ENCODE measurements around the gene KIAA1217.
"Not testable (repeated sequence)": the region's sequence is repeated elsewhere in the genome, so short reads cannot be mapped to it uniquely, and the experiment has no call there.

Gene KIAA1217

DNA sequence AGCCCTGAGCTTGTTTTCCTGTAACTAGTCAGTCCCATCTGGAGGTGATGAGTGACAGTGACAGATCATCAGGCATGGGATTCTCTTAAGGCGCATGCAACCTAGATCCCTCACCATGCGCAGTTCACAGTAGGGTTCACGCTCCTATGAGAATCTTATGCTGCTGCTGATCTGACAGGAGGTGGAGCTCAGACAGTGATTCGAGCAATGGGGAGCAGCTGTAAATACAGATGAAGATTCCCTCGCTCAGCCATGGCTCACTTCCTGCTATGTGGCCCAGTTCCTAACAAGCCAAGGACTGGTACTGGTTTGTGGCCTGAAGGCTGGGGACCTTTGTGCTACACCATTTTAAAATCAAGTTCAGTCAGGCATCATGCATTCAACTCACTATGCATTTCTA, 221.7 kb downstream of the KIAA1217 start:
- no peak for TF ChIP-seq GATA1 (IDR thresholded peaks at IDR 0.05; ENCODE audit: low read depth, low read length)
- no peak for DNase-seq

DNA sequence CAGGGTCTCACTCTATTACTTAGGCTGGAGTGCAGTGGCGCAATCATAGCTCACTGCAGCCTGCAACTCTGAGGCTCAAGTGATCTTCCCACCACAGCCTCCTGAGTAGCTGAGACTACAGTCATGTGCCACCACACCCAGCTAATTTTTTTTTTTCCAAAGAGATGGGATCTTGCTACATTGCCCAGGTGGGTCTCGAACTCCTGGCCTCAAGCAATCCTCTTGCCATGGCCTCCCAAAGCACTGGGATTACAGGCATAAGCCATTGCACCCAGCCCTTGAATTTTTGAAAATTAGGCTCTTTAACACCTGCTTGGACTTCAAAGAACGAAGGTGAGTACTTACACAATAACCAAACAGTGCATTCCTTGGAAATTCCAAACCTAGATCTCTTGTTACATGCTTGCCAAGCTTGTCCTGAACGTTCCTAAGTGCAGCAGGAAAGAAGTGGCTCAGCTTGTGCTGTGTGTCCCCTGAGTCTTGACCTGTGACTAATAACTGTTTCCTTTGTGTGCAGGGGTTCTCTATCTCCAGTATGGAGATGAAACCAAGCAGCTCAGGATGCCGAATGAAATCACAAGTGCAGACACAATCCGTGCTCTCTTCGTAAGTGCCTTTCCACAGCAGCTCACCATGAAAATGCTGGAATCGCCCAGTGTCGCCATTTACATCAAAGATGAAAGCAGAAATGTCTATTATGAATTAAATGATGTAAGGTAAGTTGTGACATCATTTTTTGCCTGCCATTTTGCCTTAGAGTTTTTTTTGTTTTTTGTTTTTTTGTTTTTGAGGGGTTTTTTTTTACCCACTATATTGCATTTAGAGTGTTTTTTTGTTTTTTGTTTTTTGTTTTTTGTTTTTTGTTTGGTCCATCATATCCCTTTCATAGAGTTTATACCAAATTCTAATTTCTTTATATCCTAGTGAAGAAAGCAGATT, 223.8 kb downstream of the KIAA1217 start:
- no peak for TF ChIP-seq GATA1 (IDR thresholded peaks at IDR 0.05; ENCODE audit: low read depth, low read length)
- no peak for TF ChIP-seq POLR2A (IDR thresholded peaks at IDR 0.05; ENCODE audit: low read length)
- no peak for DNase-seq

DNA sequence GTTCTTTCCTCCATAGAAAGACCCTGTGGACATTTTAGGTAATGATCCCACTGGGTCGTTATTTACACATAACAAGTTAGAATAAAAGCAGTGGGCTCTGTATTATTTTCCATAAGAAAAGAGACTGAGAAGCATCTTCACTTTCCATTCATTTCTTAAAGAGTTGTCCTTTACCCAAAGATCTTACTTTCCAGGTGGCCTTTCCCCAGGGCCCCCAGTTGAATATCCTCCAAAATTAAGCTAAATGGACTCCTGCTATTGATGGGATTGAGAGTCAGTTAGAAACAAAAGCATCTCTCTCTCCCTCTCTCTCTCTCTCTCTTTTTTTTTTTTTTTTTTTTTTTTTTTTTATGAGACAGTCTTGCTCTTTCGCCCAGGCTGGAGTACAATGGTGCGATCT, 224.8 kb downstream of the KIAA1217 start:
- no peak for DNase-seq
- TF ChIP-seq POLR2A (IDR thresholded peaks at IDR 0.05; ENCODE audit: low read length): no peak
- no peak for TF ChIP-seq GATA1 (IDR thresholded peaks at IDR 0.05; ENCODE audit: low read depth, low read length)

DNA sequence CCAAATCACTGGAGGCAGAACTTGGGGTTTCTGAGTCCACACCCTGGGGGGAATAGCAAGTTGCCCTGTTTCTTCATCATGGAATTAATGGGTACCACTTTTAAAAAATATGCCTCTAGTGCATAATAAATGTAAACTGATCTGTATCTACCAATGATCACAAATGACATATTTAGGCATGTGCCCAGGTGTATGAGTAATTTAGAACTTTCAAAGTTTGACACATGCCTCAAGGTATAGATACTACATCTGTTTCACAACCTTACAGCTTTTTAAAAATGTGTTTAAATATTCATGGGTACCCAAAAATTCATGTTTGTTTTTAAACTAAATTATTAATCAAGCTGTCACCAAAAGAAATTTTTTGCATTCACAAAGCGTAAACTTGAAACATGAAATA, 226.0 kb downstream of the KIAA1217 start:
- no peak for DNase-seq
- no peak for TF ChIP-seq GATA1 (IDR thresholded peaks at IDR 0.05; ENCODE audit: low read depth, low read length)
- no peak for TF ChIP-seq POLR2A (IDR thresholded peaks at IDR 0.05; ENCODE audit: low read length)

DNA sequence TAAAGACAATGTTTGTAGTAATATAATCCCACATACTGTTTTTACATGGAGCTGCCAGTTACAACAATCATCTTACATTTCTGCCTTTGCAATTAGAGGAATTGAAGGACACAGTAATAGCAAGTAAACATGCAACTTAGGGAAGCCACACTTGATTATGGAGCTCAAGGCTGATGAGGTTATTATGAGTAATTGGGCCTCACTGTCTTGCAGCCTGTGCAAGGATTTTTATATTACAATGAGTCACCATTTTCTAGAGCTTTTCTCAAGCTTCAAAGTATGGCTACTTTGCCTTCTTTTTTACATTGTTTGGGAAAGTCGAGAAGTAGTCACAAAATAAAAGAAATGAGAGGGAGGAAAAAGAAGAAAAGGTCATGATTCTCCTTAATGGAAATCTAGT, 226.4 kb downstream of the KIAA1217 start:
- DNase-seq: no peak
- TF ChIP-seq POLR2A (IDR thresholded peaks at IDR 0.05; ENCODE audit: low read length) (no peak), GATA1 (IDR thresholded peaks at IDR 0.05; ENCODE audit: low read depth, low read length) (no peak)

DNA sequence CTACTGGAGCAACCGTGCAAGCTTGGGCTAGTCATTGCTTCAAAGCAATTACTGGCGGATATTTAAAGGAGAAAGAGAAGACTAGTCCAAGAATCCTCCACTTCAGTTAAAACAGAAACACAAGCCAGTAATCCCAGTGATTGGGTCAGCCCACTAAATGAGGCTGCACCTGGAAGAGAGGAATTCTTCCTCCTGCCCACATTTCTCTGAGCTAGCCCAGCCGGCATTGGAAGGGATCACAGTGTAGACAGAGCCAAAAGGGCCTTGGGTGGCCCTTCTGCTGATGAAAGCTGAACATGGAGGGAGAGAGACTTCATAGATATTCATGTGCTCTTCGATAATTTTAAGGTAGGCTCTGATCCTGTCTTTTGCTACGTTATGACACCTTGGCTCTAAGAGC, 228.4 kb downstream of the KIAA1217 start:
- no peak for TF ChIP-seq GATA1 (IDR thresholded peaks at IDR 0.05; ENCODE audit: low read depth, low read length)
- TF ChIP-seq POLR2A (IDR thresholded peaks at IDR 0.05; ENCODE audit: low read length): no peak
- DNase-seq: no peak

DNA sequence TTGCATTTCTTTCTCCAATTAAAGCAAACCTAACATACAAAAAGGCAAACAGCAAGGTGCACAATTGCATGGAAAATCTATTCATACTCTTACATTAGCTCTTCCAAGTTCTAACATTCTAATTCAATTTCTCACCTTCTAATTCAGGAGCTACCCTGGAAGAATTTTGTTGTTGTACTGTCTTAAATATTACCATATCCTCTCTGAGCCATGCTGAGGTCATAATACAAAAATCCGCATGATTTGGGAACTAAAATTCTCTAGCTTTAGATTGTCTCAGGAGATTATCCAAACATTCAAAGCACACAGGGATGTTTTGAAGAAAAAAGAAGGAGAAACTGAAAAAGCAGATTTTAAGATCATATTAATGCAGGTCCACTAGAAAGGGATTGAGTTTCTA, 229.9 kb downstream of the KIAA1217 start:
- no peak for DNase-seq
- no peak for TF ChIP-seq GATA1 (IDR thresholded peaks at IDR 0.05; ENCODE audit: low read depth, low read length)
- TF ChIP-seq POLR2A (IDR thresholded peaks at IDR 0.05; ENCODE audit: low read length): no peak

DNA sequence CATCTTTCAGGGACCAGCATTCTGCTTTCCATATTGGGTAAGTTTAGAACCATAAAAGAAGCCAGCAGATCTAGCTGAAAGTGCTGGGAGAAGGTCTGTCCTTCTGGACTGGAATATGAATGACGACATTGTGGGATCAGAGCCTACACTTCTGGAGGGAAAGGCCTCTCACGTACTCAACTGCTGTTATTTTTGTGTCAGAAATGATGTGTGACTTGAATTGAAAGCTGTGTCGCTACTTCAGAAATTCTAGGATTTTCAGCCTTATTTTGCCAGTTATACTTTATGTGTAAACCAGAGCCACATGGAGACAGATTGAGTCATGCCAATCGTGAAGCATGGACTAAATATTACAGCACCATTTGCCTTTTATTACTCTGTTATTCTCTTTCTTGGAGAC, 231.0 kb downstream of the KIAA1217 start:
- no peak for DNase-seq
- no peak for TF ChIP-seq POLR2A (IDR thresholded peaks at IDR 0.05; ENCODE audit: low read length)
- no peak for TF ChIP-seq GATA1 (IDR thresholded peaks at IDR 0.05; ENCODE audit: low read depth, low read length)

DNA sequence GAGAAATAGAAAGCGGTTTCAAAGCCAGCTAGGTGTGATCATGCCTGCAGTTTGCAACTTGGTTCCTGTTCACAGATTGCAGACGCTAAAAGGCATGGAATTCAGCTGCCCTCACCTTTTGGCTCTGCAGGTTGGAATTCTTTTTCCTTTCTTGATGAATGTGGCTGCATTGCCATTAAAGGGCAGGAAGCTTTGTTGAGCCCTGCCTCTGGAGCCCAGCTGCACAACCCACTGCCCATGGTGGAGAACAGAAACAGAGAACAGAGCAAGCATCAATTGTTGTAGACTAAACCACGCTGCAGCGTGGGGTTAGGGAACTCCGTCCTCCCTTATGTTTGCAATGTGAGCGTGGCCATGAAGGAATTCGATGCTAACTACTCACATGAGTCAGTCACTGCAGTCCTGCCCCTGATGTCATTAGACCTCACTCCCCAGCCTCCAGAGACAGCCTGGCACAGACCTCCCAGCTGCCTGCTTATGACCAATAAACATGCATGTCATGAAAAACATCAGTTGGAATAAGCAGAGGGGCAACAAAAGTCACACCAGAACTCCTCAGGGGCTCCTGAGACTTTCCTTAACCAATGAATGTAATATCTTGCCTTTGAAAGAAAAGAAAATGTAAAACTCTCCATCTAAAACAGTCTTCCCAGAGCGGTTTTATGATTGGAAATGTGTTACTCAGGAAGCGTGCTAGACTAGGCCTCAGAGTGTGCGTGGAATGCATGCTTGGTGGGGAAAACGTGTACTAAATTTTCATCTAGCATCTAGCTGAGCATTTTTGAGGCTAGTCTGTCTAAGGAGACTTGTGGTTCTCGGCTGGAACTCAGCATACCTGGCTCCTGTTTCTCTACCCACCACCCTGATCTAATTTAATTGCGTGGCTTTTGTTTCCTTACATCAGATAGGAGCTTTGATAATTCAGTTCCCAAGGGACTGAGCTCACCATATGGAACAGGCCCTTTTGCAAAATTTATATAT, 232.2 kb downstream of the KIAA1217 start:
- DNase-seq: no peak

DNA sequence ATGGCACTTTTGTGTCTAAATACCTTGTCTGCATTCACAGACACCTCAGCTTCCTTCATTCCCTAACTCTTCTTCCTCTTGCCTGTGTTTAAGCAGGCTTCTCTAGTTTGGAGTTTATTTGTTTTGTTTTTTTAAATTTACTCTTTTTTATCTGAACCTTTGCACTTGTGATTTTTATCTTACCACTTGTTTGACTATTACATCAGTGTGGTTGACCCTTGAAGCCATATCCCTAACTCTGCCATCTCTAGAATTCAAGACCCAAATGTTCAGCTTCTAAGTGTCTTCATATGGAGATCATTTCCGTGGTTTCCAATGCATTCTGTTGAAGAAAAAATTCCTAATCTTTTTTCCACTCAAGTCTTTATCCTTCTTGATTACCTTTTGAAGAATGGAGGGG, 233.3 kb downstream of the KIAA1217 start:
- TF ChIP-seq GATA1 (IDR thresholded peaks at IDR 0.05; ENCODE audit: low read depth, low read length) (no peak), POLR2A (IDR thresholded peaks at IDR 0.05; ENCODE audit: low read length) (no peak)

More for the DNA sequence above, 232.2 kb downstream of the KIAA1217 start:
- TF ChIP-seq POLR2A (IDR thresholded peaks at IDR 0.05; ENCODE audit: low read length) (no peak), GATA1 (IDR thresholded peaks at IDR 0.05; ENCODE audit: low read depth, low read length) (no peak)

DNA sequence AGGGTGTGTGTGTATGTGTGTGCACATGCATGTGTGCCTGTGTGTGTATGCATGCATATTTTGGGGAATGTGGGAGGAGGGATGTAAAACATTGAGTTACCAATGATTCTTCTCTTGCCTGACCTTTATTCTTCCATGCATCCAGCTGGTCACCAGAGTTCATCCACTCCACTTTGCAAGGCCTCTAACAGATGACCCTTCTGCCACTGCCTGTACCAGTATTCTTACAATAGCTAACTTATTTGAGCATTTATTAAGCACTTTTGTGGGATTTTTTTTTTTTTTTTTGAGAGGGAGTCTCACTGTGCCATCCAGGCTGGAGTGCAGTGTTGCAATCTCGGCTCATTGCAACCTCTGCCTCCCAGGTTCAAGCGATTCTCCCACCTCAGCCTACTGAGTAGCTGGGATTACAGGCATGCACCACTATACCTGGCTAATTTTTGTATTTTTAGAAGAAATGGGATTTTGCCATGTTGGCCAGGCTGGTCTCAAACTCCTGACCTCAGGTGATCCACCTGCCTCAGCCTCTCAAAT, 233.8 kb downstream of the KIAA1217 start:
- not testable (repeated sequence) for DNase-seq

More for the DNA sequence above, 233.3 kb downstream of the KIAA1217 start:
- DNase-seq: no peak

DNA sequence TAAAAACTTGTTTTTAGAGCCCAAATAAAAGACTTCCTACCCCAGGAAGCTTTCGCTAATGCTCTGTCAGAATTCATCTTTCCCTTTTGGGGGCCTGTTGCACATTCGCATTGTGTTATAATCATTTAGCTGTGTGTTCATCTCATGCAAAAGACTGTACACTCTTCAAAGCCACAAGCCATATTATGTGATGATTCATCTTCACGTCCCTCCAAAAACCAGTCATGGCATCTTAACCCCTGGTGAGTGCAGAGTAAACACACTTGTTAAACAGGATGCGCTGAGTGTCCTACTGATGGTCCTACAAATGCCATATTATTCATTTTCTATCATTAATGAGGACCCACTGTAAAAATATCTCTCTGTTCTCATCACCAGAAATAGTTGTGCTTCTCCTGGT, 235.4 kb downstream of the KIAA1217 start:
- TF ChIP-seq POLR2A (IDR thresholded peaks at IDR 0.05; ENCODE audit: low read length) (no peak), GATA1 (IDR thresholded peaks at IDR 0.05; ENCODE audit: low read depth, low read length) (no peak)
- DNase-seq: no peak

DNA sequence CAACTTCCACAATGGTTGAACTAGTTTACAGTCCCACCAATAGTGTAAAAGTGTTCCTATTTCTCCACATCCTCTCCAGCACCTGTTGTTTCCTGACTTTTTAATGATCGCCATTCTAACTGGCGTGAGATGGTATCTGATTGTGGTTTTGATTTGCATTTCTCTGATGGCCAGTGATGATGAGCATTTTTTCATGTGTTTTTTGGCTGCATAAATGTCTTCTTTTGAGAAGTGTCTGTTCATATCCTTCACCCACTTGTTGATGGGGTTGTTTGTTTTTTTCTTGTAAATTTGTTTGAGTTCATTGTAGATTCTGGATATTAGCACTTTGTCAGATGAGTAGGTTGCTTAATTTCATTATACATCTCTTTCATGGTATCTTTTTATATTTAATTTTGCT, 237.0 kb downstream of the KIAA1217 start:
- not testable (repeated sequence) for DNase-seq

DNA sequence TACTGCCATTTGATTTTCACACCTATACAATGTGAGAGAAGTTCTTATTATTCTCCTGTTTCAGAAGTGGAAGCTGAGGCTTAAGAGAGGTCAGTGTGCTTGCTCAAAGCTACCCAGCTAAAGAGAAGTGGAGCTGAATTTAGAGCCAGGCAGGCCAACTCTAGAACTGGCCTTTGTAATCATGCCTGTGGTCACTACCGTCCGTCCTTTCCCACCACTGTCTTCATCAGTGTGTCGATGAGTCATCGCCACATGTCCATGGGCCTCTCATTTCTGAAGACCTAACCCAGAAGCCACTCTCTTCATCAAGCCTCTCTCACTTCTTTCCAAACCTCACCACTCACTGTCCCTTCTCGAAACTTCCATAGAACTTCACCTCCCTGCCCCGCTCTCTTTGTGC, 237.8 kb downstream of the KIAA1217 start:
- TF ChIP-seq POLR2A (IDR thresholded peaks at IDR 0.05; ENCODE audit: low read length) (no peak), GATA1 (IDR thresholded peaks at IDR 0.05; ENCODE audit: low read depth, low read length) (no peak)
- DNase-seq: no peak
